GM12892 (cell line): Measurements from ENCODE around the gene EXOSC1.

Experiments
- POLR2A ChIP-seq: IDR thresholded peaks from 2 replicates; pipeline ENCODE4 v1.6.1; 2011; ENCODE audit warnings: low read depth, low read length, control low read depth
- POLR2AphosphoS5 ChIP-seq: IDR thresholded peaks from 2 replicates; pipeline ENCODE4 v1.6.1; 2011; ENCODE audit warnings: low read depth, low read length, control low read depth
- TAF1 ChIP-seq: IDR thresholded peaks from 2 replicates; pipeline ENCODE4 v1.6.1; 2011; ENCODE audit warnings: low read depth, mild to moderate bottlenecking, control low read depth, low read length, borderline replicate concordance

DNA sequence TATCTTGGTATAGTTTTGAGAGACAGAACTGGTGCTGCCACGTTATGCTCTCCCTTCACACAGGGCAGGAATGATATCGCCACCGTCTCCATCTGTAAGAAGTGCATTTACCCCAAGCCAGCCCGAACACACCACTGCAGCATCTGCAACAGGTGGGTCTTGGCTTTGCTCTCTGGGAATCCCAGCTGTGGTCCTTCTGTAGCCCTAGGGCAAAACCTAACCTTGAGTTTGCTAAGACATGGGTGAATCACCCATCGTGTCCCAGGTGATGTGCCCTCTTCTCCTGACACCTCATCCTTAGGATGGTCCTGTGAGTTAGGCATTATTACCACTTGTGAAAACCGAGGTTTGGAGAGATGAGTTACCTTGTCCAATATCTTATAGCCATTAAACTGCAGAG, 6.5 kb upstream of the EXOSC1 start:
- TF ChIP-seq POLR2AphosphoS5 (no peak), POLR2A (no peak), TAF1 (no peak)
